Measurements from ENCODE around the gene MAD1L1.

The MAD1L1 gene

GRCh38 chr7:1944619-1945210, 288.0 kb downstream of the MAD1L1 start:
- no peak for DNase-seq

- DNase-seq: no peak
These were observed 288.7 kb downstream of the MAD1L1 start for GRCh38 chr7:1943933-1944618.

GRCh38 chr7:1943326-1943725, 289.4 kb downstream of the MAD1L1 start:
- no peak for DNase-seq

GRCh38 chr7:1942941-1943289, 289.8 kb downstream of the MAD1L1 start:
- no peak for DNase-seq

GRCh38 chr7:1942243-1942940, 290.4 kb downstream of the MAD1L1 start:
- DNase-seq: no peak

GRCh38 chr7:1941464-1942242, 291.1 kb downstream of the MAD1L1 start:
- no peak for DNase-seq

- no peak for DNase-seq
These were observed 291.9 kb downstream of the MAD1L1 start for GRCh38 chr7:1940863-1941262.

GRCh38 chr7:1940402-1940786, 292.4 kb downstream of the MAD1L1 start:
- peak; percentile 82 to 88 for DNase-seq

GRCh38 chr7:1939434-1940401, 293.0 kb downstream of the MAD1L1 start:
- peak; percentile 34 to 44 for DNase-seq

GRCh38 chr7:1938788-1939433, 293.8 kb downstream of the MAD1L1 start:
- no peak for DNase-seq

GRCh38 chr7:1937252-1937605, 295.5 kb downstream of the MAD1L1 start:
- DNase-seq: no peak

- DNase-seq: no peak
These were observed 296.1 kb downstream of the MAD1L1 start for GRCh38 chr7:1936531-1937251.

- DNase-seq: no peak
These were observed 296.8 kb downstream of the MAD1L1 start for GRCh38 chr7:1936006-1936310.

- no peak for DNase-seq
These were observed 297.4 kb downstream of the MAD1L1 start for GRCh38 chr7:1935176-1936005.

- no peak for DNase-seq
These were observed 298.0 kb downstream of the MAD1L1 start for GRCh38 chr7:1934756-1935155.

GRCh38 chr7:1934017-1934416, 298.7 kb downstream of the MAD1L1 start:
- no peak for DNase-seq

- no peak for DNase-seq
These were observed 299.5 kb downstream of the MAD1L1 start for GRCh38 chr7:1933066-1933750.

- DNase-seq: no peak
These were observed 300.8 kb downstream of the MAD1L1 start for GRCh38 chr7:1931951-1932270.

GRCh38 chr7:1931256-1931950, 301.3 kb downstream of the MAD1L1 start:
- no peak for DNase-seq

Data from stimulated activated CD4-positive, alpha-beta T cell treated with anti-CD3 and anti-CD28 coated beads, Interleukin-2, amount 100 ng/mL, for 24 hours (primary cell).